ENCODE data around the gene NAPA. TPM values are rescaled to one million over a fixed set of nuclear protein-coding genes. Genes with fewer than 3 reads are reported as not detected.
"Not testable (repeated sequence)": the region's sequence is repeated elsewhere in the genome, so short reads cannot be mapped to it uniquely, and the experiment has no call there.

NAPA gene
- total RNA-seq, 1 donor from 2014 or later, result 155 TPM

GRCh38 chr19:47486220-47486619, 28.6 kb downstream of the NAPA start:
- not testable (repeated sequence) for DNase-seq (ENCODE audit: low spot score)

DNA sequence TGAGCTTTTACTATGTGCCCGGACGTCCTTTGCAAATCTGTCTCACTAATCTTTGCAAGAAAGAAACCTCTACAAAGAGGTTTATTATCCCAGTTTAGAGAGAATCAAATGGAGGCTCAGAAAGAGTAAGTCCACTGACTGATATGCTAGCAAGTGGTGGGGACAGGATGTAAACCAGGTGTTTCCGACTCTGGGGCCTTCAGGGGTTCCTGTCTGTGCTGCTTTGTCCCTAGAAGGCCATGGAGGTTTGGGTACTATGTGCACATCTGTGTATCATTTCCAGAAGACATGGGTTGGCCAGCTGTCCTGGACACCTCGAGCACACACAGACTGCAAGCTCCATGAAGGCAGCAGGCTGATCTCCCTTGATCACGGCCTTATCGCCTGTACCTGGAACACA, 29.7 kb downstream of the NAPA start:
- no peak for DNase-seq (ENCODE audit: low spot score)

- DNase-seq (ENCODE audit: low spot score), result peak; percentile 87
Measured at GRCh38 chr19:47483800-47484690, 30.8 kb downstream of the NAPA start, which contains the start of gene KPTN. KPTN (minus strand) TSS chr19:47484219; CDS start chr19:47484160, 59 bp downstream.

GRCh38 chr19:47483200-47483599, 31.7 kb downstream of the NAPA start:
- no peak for DNase-seq (ENCODE audit: low spot score)

DNA sequence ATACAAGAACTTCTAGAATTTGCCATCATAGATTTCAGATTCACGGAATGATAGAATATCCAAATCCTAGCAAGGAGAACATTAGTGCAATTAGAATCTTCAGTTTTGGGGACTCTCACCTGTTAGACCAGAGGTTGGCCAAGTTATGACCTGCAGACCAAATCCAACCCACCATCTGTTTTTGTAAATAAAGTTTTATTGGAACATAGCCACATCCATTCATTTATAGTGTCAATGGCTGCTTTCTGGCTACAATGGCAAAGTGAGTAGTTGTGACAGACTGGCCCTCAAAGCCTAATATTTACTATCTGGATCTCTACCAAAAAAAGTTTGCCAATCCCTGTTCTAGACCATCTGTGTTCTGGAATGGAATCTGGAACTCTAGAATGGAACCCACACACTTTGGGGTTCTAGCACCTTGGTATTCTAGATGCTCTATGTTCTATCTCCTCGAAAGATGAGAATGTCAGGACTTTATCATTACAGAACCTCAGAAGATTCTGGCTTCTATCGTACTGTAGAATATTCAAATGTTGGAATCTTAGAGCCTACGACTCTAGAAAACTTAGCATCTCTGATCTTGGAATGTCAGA, 33.3 kb downstream of the NAPA start:
- DNase-seq (ENCODE audit: low spot score), result no peak

GRCh38 chr19:47480658-47481057, 34.2 kb downstream of the NAPA start:
- DNase-seq (ENCODE audit: low spot score), result no peak

DNA sequence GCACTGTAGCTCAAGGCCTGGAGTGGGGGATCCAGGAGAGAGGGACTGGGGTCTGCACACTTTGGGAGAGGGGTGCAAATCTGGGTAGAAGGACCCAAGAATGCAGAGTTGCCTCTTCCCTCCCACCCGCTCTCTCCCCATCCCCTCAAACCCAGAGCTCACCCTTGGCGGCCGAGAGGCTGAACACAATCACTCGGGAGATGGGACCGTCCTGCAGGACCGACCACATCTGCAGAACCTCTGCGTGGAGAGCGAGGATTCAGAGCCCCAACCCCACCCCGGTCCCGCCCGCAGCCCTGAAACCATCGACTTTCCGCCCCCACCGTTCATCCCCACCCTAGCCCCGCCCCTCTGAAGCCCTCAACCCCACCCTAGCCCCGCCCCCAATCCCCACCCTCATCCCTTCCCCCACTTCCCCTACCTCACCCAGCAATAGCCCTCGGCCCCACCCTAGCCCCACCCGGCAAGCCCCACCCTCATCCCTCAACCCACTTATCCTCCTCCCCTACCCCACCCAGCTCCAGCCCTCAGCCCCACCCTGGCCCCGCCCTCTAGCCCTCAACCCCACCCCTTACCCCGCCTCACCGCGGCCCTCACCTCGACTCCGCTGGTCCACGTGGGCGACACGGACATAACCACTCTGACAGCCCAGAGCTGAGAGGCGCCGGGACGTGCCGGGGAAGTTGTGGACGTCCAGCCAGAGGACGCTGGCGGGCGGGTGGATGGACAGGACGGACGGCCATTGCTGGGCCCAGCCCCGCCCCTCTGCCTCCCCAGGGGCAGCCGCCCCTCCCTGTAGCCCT, 35.0 kb downstream of the NAPA start:
- no peak for DNase-seq (ENCODE audit: low spot score)

- no peak for DNase-seq (ENCODE audit: low spot score)
Measured at GRCh38 chr19:47476438-47476972, 38.4 kb downstream of the NAPA start.

DNA sequence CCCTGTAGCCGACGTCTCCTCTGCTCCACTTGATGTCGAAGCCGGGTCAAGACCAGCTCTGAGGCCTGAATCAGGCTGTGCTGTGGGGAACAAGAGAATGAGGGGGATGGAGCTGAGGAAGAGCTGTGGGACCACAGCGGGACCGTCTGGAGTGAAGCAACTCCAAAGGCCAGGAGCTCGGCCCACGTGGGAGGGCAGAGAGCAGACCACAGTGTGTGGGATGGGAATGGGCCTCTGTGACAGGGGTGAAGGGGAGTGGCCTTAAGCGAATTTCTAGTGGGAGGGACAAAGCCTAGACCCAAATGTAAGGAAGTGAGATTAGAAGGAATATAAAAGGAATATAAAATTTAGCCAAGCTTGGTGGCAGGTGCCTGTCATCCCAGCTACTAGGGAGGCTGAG, 39.4 kb downstream of the NAPA start:
- no peak for DNase-seq (ENCODE audit: low spot score)

- no peak for DNase-seq (ENCODE audit: low spot score)
Measured at GRCh38 chr19:47473336-47473735, 41.5 kb downstream of the NAPA start.

DNA sequence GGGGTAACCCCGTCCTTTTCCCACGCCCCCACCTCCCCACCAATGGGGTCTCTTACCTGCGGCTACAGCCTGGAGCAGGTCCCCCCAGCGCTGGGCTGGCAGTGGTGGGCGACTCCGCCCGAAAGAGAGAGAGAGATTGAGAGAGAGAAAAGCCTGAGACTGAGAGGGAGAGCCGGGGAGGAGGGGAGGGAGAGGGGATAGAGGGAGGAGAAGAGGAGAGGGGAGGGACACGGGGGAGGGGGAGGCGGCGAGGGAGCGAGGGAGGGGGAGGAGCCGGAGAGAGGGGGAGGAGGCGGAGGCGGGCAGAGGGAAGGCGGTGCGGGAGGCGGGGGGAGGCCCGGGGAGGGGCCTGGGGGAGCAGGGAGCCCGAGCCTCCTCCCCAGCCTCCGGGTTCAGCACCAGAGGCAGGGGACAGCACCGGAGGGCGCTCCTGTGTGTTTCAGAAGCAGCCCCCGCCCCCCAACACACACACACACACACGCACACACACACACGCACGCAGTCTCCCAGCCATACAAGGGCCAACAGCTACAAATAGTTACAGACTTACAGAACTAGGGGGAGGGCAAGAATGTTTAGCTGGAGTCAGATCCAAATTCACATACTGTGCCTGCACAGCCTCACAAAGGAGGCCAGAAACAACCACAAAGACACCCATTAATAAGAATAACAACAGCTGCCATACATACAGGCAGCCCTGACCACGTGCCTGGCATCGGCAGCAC, 43.0 kb downstream of the NAPA start, which contains the start of gene SLC8A2:
Gene SLC8A2 (minus strand): TSS at position 161 of the 725 bp plus-strand sequence. CDS start 5,490 bp downstream, outside the sequence.
- DNase-seq (ENCODE audit: low spot score), result peak; percentile 45

DNA sequence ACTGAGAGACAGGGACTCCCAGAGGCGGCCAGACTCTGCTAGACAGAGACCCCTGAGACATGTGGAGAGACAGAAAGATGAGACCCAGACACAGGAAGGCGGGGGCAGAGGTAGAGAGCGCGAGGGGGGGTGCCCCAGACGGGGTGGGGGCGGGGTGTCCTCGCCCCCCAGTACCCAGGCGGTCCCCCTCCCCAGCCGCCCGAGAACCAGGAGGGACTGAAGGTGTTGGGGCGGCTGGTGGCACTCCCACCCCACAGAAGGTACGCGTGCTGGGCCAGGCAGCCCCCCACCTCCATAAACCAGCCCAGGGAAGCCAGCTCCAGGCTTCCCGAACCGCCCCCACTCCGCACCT, 43.5 kb downstream of the NAPA start:
- no peak for DNase-seq (ENCODE audit: low spot score)

DNA sequence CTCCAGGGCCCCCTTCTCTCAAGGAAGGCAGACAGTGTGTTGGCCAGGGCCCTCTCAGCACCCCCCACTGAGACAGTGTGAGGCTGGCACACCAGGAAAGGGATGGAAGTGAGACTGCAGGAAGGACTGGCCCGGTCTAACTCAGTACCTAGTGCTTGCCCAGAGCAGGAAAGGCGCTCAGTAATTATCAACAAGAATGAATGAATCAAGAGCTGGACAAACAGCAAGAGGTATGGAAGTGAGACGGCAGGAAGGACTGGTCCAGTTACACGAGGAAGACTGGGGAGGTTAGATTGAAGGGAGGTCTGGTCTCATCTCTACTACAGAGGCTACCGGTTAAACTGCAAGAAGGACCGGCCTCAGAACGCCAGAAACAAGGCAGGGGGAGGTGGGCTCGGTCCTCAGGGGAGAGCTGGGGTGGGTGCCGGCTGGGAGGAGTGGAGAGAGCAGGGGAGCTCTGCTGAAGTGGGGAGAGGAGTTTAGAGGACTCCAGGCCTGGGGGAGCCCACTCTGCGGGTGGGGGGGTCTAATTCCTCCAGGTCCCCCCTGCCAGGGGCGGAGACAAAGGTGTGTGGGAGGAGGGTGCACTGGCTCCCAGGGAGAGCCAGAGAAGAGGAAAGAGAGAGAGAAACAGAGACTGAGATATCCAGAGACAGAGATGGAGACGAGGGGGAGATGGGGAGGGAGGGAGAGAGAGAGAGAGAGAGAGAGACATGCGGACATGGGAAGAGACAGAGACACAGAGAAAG, 44.2 kb downstream of the NAPA start:
- DNase-seq (ENCODE audit: low spot score), result no peak

DNA sequence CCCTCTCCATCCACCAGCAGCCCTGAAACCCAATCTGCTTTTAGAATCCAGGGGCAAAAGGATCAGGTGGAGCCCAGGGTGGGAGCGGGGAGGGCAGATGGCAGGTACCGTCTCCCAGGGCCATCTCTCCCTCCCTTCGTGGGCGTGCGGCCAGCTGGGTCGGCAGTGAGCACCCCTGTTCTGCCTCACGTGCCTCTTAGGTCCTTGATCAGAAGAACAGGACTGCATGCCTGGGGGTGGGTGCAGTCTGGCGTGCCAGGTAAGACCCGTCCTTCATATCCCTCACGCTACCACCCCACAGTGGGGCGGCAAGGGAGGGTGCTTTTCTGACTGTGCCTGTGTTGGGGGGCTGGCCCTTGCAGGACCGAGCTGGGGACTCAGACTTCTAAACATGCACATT, 45.1 kb downstream of the NAPA start:
- DNase-seq (ENCODE audit: low spot score), result no peak

GRCh38 chr19:47469363-47469700, 45.5 kb downstream of the NAPA start:
- DNase-seq (ENCODE audit: low spot score), result no peak

DNA sequence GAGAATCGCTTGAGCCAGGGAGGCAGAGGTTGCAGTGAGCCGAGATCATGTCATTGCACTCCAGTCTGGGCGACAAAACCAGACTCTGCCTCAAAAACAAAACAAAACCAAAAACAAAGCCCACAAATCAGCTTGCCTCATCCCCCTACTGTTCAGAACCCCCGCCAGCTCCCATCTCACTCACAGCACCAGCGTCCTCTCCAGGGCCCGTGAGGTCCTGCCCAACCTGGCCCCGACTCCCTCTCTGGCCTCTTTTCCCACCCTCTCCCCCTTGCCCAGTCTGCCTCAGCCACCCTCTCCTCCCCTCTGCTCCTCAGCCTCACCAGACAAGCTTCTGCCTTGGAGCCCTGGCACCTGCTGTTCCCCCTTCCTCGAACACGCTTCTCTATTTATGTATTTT, 46.9 kb downstream of the NAPA start:
- no peak for DNase-seq (ENCODE audit: low spot score)

- no peak for DNase-seq (ENCODE audit: low spot score)
Measured at GRCh38 chr19:47465957-47466356, 48.9 kb downstream of the NAPA start.

GRCh38 chr19:47464675-47465419, 50.0 kb downstream of the NAPA start:
- DNase-seq (ENCODE audit: low spot score), result no peak

DNA sequence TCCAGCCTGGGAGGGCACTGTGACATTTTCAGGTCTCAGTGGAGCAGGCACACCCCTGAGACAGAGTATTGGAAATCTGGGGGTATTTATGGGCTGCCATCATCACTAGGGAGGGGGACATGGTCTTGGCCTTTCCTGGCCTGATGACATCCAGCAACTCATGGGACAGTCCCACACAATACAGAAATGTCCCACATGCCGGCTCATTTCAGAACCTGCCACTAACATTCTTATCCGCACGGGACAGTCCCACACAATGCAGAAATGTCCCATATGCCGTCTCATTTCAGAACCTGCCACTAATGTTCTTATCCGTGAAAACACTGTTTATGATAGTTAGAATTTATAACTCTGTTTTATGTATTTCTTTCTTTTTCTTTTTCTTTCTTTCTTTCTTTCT, 53.0 kb downstream of the NAPA start:
- no peak for DNase-seq (ENCODE audit: low spot score)

- no peak for DNase-seq (ENCODE audit: low spot score)
Measured at GRCh38 chr19:47459477-47459876, 55.4 kb downstream of the NAPA start.

Data from mucosa of gallbladder (tissue), 1 donor.